Raji (cell line): ENCODE results near the gene ELOVL6.

Experiments
- POLR2A ChIP-seq: IDR thresholded peaks from 2 replicates; pipeline ENCODE4 v1.6.1; 2011; ENCODE audit warnings: low read depth, low read length, control low read depth; ENCODE audit not compliant: insufficient read depth

Gene ELOVL6

DNA sequence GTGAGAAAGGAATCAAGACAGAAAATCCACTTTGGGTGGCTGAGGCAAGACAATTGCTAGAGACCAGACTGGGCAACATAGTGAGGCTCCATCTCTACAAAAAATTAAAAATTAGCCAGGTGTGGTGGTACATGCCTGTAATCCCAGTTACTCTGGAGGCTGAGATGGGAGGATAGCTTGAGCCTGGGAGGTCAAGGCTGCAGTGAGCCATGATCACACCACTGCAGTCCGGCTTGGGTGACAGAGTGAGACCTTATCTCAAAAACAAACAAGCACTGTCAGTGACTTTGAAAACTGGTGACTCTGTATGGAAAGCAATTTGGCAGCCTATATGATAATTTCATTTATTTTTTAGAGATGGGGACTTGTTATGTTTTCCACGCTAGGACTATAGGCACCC lies 2.3 kb upstream of the ELOVL6 start:
- no peak for TF ChIP-seq POLR2A

DNA sequence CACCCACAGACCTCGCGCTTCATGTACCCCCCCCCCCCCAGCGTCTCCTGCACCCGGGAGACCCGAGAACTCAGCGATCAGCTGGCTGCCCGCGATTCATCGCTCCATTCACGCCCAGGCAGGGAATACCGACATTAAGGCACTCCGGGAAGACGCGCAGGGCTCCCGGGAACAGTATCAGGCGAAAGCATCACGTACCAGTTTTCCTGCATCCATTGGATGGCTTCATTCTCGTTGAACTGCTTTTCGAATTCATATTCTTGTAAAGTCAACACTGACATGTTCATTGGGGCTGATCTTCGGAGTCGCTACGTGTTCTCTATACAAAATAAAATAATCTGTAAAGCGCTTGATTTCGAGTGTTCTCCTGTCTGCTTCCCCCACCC lies 373 bp downstream of the ELOVL6 start:
- no peak for TF ChIP-seq POLR2A

DNA sequence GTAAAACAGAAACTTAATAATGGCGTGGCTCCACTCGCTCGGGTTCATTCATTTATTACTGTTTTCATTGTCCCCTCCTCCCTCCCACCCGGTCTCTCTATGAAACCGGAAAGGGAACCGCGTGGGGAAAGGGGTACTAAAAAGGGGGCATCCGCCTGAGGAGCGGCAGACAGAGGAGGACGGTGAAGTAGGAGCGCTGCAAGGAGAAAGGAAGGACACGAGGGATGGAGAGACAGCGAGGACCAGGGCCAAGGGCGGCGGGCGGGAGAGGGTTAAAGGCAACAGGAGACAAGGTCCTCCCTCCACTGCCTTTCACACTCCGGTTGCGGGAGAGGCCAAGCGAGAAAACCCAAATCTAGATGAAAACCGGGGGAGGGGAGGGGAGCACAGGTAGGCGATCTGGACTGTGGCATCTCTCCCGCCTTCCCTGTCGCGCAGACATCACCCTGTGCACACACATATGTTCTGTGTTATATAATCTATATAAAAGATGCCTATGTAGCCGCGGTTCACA lies 829 bp downstream of the ELOVL6 start:
- peak; percentile 71 for TF ChIP-seq POLR2A

DNA sequence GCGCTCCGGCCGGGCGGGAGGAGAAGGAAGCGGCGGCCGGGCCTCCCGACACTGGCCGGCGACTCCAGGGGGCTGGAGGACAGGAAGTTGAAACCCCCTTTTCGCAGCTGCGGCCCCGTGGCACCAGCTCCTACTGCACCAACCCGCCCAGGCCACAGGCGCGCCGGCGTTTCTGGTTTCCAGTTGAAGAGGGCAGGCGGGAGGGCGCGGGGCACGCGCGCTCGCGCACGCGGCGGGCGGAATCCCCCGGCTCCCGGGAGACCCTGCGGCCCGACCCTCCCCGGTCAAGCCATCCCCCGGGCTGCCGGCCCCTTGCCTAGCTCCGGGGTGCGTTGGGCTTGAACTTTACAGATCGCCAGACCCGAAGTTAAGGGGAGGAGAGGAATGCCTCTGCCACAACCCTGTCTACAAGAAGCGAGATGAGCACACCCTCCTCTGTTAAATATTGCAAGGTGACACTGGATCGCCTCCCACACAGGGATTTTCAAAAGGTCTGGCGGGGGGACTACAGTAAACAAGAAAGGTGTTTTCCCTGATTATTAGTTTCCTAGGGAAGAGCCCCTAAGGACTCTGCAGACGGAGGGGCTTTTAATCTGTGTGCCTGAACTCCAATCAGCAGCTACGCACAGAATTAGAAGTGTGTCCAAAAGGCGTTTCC lies 1.4 kb downstream of the ELOVL6 start:
- peak; percentile 34; the same call in 1 of the 2 replicates for TF ChIP-seq POLR2A

DNA sequence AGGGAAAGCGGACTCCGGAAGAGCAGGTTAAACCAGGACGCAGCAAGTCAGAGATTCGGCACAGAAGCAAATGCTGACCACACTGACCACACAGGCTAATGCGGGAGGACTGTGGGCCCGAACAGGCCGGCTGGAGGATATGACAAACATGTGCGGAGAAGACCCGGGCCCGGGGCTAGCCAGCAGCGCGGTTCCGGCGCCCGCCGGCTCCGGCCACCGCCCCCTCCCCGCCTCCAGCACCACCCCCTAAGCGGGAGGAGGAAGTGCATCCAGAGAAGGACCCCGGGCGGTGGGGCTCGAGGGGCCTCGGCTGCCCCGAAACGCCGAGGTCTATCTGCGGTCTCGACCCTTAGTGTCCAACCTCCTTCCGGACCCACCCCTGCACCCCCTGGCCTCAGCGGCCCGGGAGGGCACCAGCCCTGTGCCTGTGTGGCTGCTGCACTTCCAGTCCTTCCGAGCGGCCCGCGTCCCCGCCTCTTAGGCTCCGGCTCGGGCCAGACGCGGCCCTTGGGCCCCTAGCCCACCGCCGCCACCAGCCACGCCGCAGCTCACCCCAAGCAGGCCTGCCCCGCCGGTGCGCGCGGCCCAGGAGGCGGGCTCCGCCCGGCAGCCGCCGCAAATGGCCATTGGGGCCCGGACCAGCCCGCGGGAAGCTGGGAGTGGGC lies 2.1 kb downstream of the ELOVL6 start:
- peak; percentile 77 for TF ChIP-seq POLR2A

DNA sequence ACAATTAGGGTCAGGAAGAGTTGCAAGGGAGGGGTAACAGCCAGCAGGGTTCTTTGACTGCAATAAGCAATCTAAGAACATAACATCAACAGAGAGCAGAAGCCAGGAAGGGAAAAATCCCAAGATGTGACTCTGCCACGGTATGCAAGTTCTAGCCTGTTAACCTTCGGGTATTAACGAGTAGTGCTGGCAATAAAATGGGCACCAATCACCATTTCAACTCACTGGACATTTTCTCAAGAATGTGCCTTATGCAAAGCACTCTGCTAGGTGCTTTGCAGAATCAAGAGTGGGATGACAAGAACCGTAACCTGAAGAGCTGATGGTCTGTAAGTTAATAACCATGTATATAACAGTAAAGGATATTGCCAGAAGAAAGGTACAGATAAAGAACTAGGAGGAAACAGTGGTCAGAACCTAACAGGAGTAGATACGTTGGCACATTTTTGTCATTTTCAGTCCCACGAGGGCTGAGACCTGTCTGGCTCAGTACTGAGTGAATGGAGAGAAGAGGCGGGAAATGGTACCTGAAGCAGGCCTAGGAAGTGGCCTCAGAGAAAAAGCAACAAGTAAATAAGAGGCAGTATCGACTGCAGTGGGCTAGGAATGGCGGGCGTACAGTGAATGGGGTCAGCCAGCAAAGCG lies 2.7 kb downstream of the ELOVL6 start:
- TF ChIP-seq POLR2A, result no peak; the same call in 1 of the 2 replicates

DNA sequence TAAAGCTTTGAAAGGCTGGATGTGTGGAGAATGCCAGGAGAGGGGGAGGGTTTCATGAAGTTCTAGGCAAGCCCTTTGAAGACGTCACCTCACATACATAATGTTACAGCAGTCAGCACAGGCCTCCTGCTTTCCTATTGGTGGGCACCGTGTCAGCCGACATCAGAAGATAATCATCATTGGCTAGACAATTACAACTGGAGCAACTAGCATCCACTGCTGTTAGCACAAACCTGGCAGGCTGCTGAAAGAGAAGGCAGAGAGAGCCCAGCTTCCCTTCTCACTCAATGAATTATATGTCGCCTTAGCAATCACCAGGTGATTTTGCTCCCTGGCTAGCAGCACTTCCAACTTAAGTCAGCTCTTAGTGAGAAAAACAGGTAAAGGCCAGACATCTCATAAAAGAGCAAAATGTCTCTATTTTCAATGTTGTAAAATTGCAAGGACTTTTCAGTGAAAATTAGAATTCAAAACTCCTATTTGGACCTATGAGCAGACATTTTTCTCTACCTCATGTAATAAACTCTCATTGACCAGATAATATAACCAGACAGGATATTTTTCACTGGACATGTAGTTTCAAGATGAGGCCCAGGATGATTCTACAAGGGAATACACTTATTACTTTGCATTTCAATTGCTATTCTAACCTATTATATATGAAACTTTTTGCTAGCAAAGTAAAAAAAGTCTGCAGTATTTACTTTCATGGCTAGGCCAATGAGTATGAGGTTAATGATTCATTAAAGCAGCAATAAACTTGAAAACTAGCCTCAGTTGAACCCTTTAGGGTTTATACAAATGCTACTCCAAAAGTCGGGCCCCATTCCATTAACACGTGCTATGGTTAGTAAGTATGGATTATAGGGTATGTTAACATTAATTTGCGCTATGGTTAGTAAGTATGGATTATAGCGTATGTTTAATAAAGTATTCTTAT lies 4.3 kb downstream of the ELOVL6 start:
- TF ChIP-seq POLR2A, result peak; percentile 98

DNA sequence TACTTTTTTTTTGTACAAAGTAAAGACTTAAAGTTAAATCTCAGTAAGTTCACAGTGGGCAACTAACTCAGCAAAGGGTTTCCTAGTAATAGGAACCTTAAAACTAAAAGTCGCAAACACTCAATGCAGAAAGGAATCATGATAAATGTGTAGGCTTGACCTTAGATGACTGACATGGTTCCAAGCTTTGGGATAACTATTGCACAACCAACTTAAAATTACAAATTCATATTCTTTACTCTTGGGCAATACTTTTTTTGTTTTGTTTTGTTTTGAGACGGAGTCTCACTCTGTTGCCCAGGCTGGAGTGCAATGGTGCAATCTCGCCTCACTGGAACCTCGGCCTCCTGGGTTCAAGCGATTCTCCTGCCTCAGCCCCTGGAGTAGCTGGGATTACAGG lies 8.2 kb downstream of the ELOVL6 start:
- no peak for TF ChIP-seq POLR2A

DNA sequence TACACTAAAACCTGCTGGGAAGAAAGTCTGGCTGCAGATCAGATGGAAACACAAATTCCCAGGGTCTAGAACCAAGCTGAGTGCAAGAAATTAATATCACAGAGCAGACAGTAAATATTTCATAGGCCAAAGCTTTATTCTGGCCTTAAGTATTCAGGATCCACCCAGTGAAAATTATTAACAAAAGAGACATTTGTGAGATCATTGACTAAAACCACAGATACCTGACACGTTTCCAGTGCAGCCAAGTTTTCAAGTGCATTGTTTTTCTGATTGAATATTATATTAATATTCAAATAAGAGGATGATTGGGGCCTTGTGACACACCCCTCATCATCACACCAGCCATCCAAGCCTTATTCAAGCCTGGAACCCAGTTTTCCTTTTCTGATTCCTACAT lies 10.3 kb downstream of the ELOVL6 start:
- no peak for TF ChIP-seq POLR2A

DNA sequence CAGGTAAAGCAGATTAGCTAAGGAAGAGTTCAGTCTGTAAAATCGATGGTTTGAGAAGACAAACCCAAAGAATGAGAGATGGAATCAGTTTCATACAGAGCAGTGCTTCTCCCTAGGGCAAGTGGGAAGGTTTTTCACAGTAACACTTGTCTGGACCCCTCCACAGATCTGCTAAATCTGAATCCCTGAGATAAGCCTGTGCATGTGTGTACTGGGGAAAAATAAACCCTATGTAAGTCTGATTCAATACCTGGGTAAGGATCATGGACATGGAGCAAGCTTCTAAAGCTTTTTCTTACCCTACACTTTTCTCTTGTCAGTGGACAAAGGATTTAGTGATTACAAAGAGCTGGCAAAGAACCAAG lies 13.6 kb downstream of the ELOVL6 start:
- TF ChIP-seq POLR2A, result no peak

DNA sequence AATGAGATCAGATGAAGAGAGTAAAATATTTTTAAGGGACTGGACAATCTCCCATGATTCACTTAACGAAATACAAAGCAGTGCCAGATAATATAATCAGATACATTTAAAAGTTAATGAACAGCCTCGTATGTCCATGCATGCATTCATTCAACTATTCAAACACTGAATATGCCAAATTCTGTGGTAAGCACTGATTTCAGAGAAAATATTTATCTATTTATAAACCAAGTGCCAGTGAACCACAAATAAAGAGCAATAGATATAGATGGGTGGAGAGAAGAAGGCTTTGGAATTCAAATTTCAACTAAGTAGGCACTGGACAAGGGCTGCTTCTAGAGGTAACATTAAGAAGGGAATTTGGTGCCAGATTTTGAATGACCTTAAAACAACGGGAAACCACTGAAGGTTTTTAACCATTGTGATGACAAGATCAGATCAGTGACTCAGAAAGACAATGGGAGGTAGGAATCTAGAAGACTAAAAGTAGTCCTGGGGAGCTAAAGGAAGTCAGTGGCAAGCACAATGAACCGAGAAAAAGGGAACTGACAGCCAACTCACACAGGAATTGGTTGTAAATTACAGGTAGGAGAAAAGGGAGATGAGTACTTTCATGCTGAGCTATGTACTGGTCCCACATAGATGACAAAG lies 14.2 kb downstream of the ELOVL6 start:
- no peak for TF ChIP-seq POLR2A

DNA sequence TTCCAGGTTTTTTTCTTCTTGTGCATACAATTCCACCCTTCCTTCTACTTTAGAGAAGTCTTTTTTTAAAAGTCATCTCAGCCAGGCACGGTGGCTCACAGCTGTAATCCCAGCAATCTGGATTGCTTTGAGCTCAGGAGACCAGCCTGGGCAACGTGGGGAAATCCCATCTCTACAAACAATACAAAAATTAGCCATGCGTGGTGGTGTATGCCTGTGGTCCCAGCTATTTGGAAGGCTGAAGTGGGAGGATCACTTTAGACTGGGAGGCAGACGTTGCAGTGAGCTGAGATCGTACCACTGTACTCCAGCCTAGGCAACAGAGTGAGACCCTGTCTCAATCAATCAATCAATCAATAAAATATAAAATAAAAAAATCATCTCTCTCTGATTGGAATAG lies 14.8 kb downstream of the ELOVL6 start:
- TF ChIP-seq POLR2A, result no peak

DNA sequence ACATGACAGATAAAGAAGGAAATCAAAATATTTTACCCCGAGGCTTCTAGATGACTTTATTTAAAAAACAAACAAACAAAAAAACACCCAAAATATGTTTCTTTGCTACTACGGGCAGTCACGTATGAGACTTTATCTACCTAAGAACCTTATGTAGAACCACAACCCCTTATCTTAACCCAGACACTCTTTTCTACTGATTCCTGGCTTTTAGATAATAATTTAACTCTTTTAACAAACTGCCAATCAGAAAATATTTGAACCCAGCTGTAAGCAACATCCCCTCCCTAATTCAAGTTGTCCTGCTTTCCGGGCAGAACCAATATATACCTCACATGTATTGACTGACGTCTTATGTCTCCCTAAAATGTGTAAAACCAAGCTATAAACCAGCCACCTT lies 15.4 kb downstream of the ELOVL6 start:
- TF ChIP-seq POLR2A, result no peak

DNA sequence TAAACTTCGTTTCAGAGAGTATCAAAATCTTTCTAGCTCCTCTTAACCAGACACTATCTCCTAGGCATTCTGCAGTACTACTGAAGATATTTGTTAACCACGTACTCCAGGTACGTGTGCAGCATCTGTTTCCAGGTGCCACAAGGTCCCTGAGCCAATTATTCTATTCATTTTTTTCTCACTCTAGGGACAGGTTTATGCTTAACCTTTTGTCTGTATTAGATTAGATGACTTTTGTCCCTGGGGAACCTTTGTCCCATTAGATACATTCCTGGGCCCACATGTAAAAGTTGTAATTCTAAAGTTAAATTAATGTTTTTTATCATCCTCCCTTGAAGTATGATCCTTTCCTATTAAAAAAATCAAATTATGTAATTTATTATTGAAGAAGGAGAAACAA lies 16.5 kb downstream of the ELOVL6 start:
- no peak for TF ChIP-seq POLR2A

DNA sequence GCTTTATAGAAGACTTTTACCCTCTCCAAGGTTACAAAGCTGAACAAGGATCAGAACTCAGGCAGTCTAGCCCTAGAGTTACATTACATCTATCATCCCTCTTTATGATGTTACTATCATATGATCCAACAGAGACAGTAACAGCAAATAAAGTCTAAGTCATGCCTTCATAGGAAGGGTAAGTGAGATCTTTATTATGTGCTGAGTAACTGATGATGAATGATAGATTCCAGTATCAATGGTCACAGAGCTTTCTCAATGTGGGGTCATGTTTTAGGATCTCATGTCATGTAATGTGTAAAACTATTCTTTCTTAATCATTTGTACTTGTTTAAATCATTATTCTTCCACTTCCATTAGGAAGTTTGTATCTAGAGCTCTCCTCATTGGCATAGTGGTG lies 22.8 kb downstream of the ELOVL6 start:
- TF ChIP-seq POLR2A, result no peak
